ENCODE results near the gene ZNF521.

The ZNF521 gene

DNA sequence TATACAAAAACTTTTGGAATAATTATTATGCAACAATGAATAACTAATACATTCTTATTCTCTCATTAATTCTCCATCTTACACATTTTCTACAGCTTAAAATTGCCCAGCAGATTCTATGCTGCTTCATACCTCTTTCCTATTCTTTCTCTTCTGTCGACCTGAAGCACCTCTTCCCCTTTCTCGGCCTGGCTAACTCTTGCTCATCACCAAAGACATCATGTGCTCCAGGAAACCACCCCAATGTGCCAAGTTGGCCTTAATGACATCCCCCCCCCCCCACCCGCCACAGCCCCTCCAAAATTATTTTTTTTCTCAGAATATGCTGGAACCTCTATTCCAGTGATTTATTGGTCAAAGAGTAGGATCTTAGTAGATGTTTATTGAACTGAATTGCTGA is 43.6 kb downstream of the ZNF521 start:
- no peak for ATAC-seq
- TF ChIP-seq ZC3H10 (CRISPR knock-in tag; IDR thresholded peaks at IDR 0.05) (no peak), SNAI2 (CRISPR knock-in tag; IDR thresholded peaks at IDR 0.05) (no peak), ZFP3 (CRISPR knock-in tag; IDR thresholded peaks at IDR 0.05) (no peak), TCF4 (CRISPR knock-in tag; IDR thresholded peaks at IDR 0.05; ENCODE audit: borderline replicate concordance) (no peak), OSR1 (CRISPR knock-in tag; IDR thresholded peaks at IDR 0.05) (no peak), ARNTL (CRISPR knock-in tag; IDR thresholded peaks at IDR 0.05; ENCODE audit: borderline replicate concordance, low read depth) (no peak), PPARA (CRISPR knock-in tag; IDR thresholded peaks at IDR 0.05; ENCODE audit: borderline replicate concordance) (no peak), ZNF70 (CRISPR knock-in tag; IDR thresholded peaks at IDR 0.05) (no peak), TOX (CRISPR knock-in tag; IDR thresholded peaks at IDR 0.05; ENCODE audit: borderline replicate concordance) (no peak), BACH2 (CRISPR knock-in tag; IDR thresholded peaks at IDR 0.05; ENCODE audit: borderline replicate concordance) (no peak)
- TF ChIP-seq, protein P1, sequence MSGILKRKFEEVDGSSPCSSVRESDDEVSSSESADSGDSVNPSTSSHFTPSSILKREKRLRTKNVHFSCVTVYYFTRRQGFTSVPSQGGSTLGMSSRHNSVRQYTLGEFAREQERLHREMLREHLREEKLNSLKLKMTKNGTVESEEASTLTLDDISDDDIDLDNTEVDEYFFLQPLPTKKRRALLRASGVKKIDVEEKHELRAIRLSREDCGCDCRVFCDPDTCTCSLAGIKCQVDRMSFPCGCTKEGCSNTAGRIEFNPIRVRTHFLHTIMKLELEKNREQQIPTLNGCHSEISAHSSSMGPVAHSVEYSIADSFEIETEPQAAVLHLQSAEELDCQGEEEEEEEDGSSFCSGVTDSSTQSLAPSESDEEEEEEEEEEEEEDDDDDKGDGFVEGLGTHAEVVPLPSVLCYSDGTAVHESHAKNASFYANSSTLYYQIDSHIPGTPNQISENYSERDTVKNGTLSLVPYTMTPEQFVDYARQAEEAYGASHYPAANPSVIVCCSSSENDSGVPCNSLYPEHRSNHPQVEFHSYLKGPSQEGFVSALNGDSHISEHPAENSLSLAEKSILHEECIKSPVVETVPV (CRISPR knock-in tag; IDR thresholded peaks at IDR 0.05): no peak

DNA sequence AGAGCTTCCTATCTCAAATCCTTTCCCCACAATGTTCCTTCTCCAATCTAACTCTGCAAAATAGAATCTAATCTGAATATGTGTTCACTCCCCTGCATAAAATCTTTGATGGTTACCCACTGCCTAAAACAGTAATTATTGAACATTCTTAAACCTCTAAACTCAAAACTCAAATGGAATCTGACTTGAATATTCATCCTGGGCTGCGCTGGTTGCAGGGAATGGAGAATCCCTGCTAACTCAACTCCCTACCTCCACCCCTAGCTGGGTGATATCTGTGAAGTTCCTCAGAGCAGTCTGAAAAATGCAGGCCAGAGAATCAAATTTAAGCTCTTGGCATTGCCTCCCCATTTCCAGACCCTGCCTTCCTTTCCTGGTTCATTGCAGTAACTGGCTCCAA is 44.8 kb downstream of the ZNF521 start:
- no peak for ATAC-seq
- TF ChIP-seq ZC3H10 (CRISPR knock-in tag; IDR thresholded peaks at IDR 0.05) (no peak), PPARA (CRISPR knock-in tag; IDR thresholded peaks at IDR 0.05; ENCODE audit: borderline replicate concordance) (no peak), RARB (CRISPR knock-in tag; IDR thresholded peaks at IDR 0.05) (no peak), ESRRG (CRISPR knock-in tag; IDR thresholded peaks at IDR 0.05) (no peak), ZFP30 (CRISPR knock-in tag; IDR thresholded peaks at IDR 0.05) (no peak), OSR1 (CRISPR knock-in tag; IDR thresholded peaks at IDR 0.05) (no peak), GLIS3 (CRISPR knock-in tag; IDR thresholded peaks at IDR 0.05) (no peak), SNAI2 (CRISPR knock-in tag; IDR thresholded peaks at IDR 0.05) (no peak), ZNF70 (CRISPR knock-in tag; IDR thresholded peaks at IDR 0.05) (no peak), TCF4 (CRISPR knock-in tag; IDR thresholded peaks at IDR 0.05; ENCODE audit: borderline replicate concordance) (no peak), ZFP3 (CRISPR knock-in tag; IDR thresholded peaks at IDR 0.05) (no peak), ISL1 (CRISPR knock-in tag; IDR thresholded peaks at IDR 0.05) (no peak), ZNF8 (CRISPR knock-in tag; IDR thresholded peaks at IDR 0.05) (no peak)
- TF ChIP-seq, protein P2, sequence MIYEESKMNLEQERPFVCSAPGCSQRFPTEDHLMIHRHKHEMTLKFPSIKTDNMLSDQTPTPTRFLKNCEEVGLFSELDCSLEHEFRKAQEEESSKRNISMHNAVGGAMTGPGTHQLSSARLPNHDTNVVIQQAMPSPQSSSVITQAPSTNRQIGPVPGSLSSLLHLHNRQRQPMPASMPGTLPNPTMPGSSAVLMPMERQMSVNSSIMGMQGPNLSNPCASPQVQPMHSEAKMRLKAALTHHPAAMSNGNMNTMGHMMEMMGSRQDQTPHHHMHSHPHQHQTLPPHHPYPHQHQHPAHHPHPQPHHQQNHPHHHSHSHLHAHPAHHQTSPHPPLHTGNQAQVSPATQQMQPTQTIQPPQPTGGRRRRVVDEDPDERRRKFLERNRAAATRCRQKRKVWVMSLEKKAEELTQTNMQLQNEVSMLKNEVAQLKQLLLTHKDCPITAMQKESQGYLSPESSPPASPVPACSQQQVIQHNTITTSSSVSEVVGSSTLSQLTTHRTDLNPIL (CRISPR knock-in tag; IDR thresholded peaks at IDR 0.05; ENCODE audit: low read depth): no peak
- TF ChIP-seq, protein P3, sequence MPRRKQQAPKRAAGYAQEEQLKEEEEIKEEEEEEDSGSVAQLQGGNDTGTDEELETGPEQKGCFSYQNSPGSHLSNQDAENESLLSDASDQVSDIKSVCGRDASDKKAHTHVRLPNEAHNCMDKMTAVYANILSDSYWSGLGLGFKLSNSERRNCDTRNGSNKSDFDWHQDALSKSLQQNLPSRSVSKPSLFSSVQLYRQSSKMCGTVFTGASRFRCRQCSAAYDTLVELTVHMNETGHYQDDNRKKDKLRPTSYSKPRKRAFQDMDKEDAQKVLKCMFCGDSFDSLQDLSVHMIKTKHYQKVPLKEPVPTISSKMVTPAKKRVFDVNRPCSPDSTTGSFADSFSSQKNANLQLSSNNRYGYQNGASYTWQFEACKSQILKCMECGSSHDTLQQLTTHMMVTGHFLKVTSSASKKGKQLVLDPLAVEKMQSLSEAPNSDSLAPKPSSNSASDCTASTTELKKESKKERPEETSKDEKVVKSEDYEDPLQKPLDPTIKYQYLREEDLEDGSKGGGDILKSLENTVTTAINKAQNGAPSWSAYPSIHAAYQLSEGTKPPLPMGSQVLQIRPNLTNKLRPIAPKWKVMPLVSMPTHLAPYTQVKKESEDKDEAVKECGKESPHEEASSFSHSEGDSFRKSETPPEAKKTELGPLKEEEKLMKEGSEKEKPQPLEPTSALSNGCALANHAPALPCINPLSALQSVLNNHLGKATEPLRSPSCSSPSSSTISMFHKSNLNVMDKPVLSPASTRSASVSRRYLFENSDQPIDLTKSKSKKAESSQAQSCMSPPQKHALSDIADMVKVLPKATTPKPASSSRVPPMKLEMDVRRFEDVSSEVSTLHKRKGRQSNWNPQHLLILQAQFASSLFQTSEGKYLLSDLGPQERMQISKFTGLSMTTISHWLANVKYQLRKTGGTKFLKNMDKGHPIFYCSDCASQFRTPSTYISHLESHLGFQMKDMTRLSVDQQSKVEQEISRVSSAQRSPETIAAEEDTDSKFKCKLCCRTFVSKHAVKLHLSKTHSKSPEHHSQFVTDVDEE (CRISPR knock-in tag; IDR thresholded peaks at IDR 0.05): no peak
- TF ChIP-seq, protein P4, sequence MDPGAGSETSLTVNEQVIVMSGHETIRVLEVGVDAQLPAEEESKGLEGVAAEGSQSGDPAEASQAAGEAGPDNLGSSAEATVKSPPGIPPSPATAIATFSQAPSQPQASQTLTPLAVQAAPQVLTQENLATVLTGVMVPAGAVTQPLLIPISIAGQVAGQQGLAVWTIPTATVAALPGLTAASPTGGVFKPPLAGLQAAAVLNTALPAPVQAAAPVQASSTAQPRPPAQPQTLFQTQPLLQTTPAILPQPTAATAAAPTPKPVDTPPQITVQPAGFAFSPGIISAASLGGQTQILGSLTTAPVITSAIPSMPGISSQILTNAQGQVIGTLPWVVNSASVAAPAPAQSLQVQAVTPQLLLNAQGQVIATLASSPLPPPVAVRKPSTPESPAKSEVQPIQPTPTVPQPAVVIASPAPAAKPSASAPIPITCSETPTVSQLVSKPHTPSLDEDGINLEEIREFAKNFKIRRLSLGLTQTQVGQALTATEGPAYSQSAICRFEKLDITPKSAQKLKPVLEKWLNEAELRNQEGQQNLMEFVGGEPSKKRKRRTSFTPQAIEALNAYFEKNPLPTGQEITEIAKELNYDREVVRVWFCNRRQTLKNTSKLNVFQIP (CRISPR knock-in tag; IDR thresholded peaks at IDR 0.05; ENCODE audit: borderline replicate concordance, low read depth): no peak
- TF ChIP-seq, protein P5, sequence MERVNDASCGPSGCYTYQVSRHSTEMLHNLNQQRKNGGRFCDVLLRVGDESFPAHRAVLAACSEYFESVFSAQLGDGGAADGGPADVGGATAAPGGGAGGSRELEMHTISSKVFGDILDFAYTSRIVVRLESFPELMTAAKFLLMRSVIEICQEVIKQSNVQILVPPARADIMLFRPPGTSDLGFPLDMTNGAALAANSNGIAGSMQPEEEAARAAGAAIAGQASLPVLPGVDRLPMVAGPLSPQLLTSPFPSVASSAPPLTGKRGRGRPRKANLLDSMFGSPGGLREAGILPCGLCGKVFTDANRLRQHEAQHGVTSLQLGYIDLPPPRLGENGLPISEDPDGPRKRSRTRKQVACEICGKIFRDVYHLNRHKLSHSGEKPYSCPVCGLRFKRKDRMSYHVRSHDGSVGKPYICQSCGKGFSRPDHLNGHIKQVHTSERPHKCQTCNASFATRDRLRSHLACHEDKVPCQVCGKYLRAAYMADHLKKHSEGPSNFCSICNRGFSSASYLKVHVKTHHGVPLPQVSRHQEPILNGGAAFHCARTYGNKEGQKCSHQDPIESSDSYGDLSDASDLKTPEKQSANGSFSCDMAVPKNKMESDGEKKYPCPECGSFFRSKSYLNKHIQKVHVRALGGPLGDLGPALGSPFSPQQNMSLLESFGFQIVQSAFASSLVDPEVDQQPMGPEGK (CRISPR knock-in tag; IDR thresholded peaks at IDR 0.05; ENCODE audit: borderline replicate concordance): no peak

DNA sequence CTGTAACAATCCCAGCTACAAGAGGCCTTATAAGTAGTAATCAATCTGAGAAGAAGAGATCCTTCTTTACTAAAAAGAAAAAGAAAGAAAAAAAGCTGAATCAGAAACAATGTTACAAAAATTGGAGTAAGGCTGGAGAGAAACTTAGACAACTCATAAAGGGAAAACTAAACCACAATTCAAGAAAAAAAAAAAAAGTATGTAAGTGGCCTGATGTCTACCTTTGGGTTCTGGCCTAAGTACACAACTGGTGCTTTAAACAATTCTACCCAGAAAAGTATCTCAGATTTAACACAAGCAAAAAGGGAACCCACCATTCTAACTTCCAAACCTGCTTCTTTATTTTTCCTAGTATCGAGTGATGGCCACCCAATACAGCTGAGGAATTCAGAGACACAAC is 45.3 kb downstream of the ZNF521 start:
- ATAC-seq: no peak
- TF ChIP-seq ZNF565 (CRISPR knock-in tag; conservative IDR thresholded peaks at IDR 0.05; ENCODE audit: low read depth) (no peak), TCF4 (CRISPR knock-in tag; IDR thresholded peaks at IDR 0.05; ENCODE audit: borderline replicate concordance) (no peak), ZC3H10 (CRISPR knock-in tag; IDR thresholded peaks at IDR 0.05) (no peak), GLIS3 (CRISPR knock-in tag; IDR thresholded peaks at IDR 0.05) (no peak), OSR1 (CRISPR knock-in tag; IDR thresholded peaks at IDR 0.05) (no peak)
- TF ChIP-seq, protein P5 (CRISPR knock-in tag; IDR thresholded peaks at IDR 0.05; ENCODE audit: borderline replicate concordance): no peak
- TF ChIP-seq, protein P1 (CRISPR knock-in tag; IDR thresholded peaks at IDR 0.05): no peak

All from SK-N-SH treated with all-trans-retinoic acid at 6 μM for 48 hours (cell line).